Tibial artery (tissue), 4 donors: Measurements from ENCODE around the gene NAAA.

Experiments used
- DNase-seq, 2 donors: peaks; one replicate each; pipeline ENCODE4 v3.0.0-alpha.2; 2019
- H3K27ac ChIP-seq, 2 donors: fragments of 200-600 bp; sonication (generic) in 1 of 2; 1 replicate in 1 of 2; 2 replicates in 1 of 2; pipeline ENCODE4 v1.5.1; 2018 to 2019; ENCODE audit warnings: mild to moderate bottlenecking in 1 of 2
- H3K27me3 ChIP-seq, 2 donors: fragments of 200-600 bp; sonication (generic) in 1 of 2; one replicate each; pipeline versions ENCODE4 v1.5.1 to v1.6.0; 2016 to 2019
- H3K36me3 ChIP-seq, 3 donors: fragments of 200-600 bp; sonication (generic) in 2 of 3; one replicate each; pipeline ENCODE4 v1.5.1; 2016 to 2019; ENCODE audit warnings: mild to moderate bottlenecking in 2 of 3
- H3K4me1 ChIP-seq, 4 donors: fragments of 200-600 bp; sonication (generic) in 2 of 4; 1 replicate in 3 of 4; 2 replicates in 1 of 4; pipeline ENCODE4 v1.5.1; 2016 to 2019
- H3K4me3 ChIP-seq, 2 donors: fragments of 200-600 bp; sonication (generic) in 1 of 2; 1 replicate in 1 of 2; 2 replicates in 1 of 2; pipeline ENCODE4 v1.5.1; 2018 to 2019; ENCODE audit warnings: mild to moderate bottlenecking in 2 of 2
- H3K9me3 ChIP-seq, 3 donors: fragments of 200-600 bp; sonication (generic) in 1 of 3; one replicate each; pipeline ENCODE4 v1.5.1; 2016 to 2019
- CTCF ChIP-seq, 2 experiments: fragments of 200-600 bp in 1 of 2; fragments of 450-650 bp in 1 of 2; IDR thresholded peaks; one replicate each; pipeline ENCODE4 v1.5.1; 2017 to 2019; ENCODE audit warnings: antibody characterized with exemption in 2 of 2, mild to moderate bottlenecking in 1 of 2, moderate library complexity in 1 of 2
- intact Hi-C: fragments of 100-400 bp; cut with DNase I; formaldehyde crosslinking; loops from one replicate; pipeline ENCODE4 v1.15.0; 2023; ENCODE audit warnings: low total_unique reads

Gene NAAA

GRCh38 chr4:75904076-75904475 is 36.7 kb downstream of the NAAA start:
- Histone ChIP-seq H3K4me1 (no peaks in the 10 kb centered on the region), H3K27me3 (no peaks in the 10 kb centered on the region), H3K27ac (no peak overlapping the region), H3K9me3 (no peaks in the 10 kb centered on the region), H3K4me3 (no peak overlapping the region), H3K36me3 (no peaks in the 10 kb centered on the region)
- DNase-seq, result no peak
- intact Hi-C loops, result no loop called here
- no peak for TF ChIP-seq CTCF (IDR thresholded peaks at IDR 0.05)

GRCh38 chr4:75902352-75902751 is 38.5 kb downstream of the NAAA start, which contains the start of gene PPEF2:
PPEF2 (minus strand) TSS chr4:75902452; CDS start chr4:75896325, 6,127 bp downstream.
- Histone ChIP-seq H3K4me3 (no peak within 1 kb of the TSS), H3K9me3 (no peaks in the 10 kb centered on the region), H3K36me3 (no peaks in the 10 kb centered on the region), H3K4me1 (no peaks in the 10 kb centered on the region), H3K27ac (no peak within 1 kb of the TSS), H3K27me3 (no peaks in the 10 kb centered on the region)
- TF ChIP-seq CTCF (IDR thresholded peaks at IDR 0.05), result no peak
- intact Hi-C loops, result no loop called here
- no peak for DNase-seq

GRCh38 chr4:75898536-75898935 is 42.3 kb downstream of the NAAA start:
- no peaks in the 10 kb centered on the region for H3K27me3 ChIP-seq
- TF ChIP-seq CTCF (IDR thresholded peaks at IDR 0.05), result no peak
- no peaks in the 10 kb centered on the region for H3K4me1 ChIP-seq
- no peak overlapping the region for H3K27ac ChIP-seq
- intact Hi-C loops, result no loop called here
- no peaks in the 10 kb centered on the region for H3K9me3 ChIP-seq
- DNase-seq, result no peak
- no peaks in the 10 kb centered on the region for H3K36me3 ChIP-seq
- H3K4me3 ChIP-seq, result no peak overlapping the region

GRCh38 chr4:75895744-75896314 is 45.0 kb downstream of the NAAA start:
- DNase-seq, result no peak
- H3K27me3 ChIP-seq, result no peaks in the 10 kb centered on the region
- H3K9me3 ChIP-seq, result no peaks in the 10 kb centered on the region
- H3K27ac ChIP-seq, result no peak overlapping the region
- H3K36me3 ChIP-seq, result no peaks in the 10 kb centered on the region
- no peak overlapping the region for H3K4me3 ChIP-seq
- TF ChIP-seq CTCF (IDR thresholded peaks at IDR 0.05), result peak; percentile 31 to 32
- intact Hi-C loops, result no loop called here
- no peaks in the 10 kb centered on the region for H3K4me1 ChIP-seq

- Histone ChIP-seq H3K27ac (no peak overlapping the region), H3K36me3 (no peaks in the 10 kb centered on the region), H3K27me3 (no peaks in the 10 kb centered on the region), H3K9me3 (no peaks in the 10 kb centered on the region), H3K4me3 (no peak overlapping the region), H3K4me1 (no peaks in the 10 kb centered on the region)
- TF ChIP-seq CTCF (IDR thresholded peaks at IDR 0.05), result no peak
- intact Hi-C loops, result no loop called here
- no peak for DNase-seq
Observed at GRCh38 chr4:75892508-75892907, 48.3 kb downstream of the NAAA start.

- TF ChIP-seq CTCF (IDR thresholded peaks at IDR 0.05), result no peak
- Histone ChIP-seq H3K27ac (no peak overlapping the region), H3K4me3 (no peak overlapping the region), H3K4me1 (no peaks in the 10 kb centered on the region), H3K9me3 (no peaks in the 10 kb centered on the region), H3K27me3 (no peaks in the 10 kb centered on the region), H3K36me3 (no peaks in the 10 kb centered on the region)
- intact Hi-C loops, result no loop called here
- no peak for DNase-seq
Observed at GRCh38 chr4:75891611-75892010, 49.2 kb downstream of the NAAA start.
